ENCODE measurements around the gene ZNF224.

Gene ZNF224

GRCh38 chr19:44142059-44142433 is 47.9 kb downstream of the ZNF224 start:
- Histone ChIP-seq H3K9me3 (ENCODE audit: control insufficient read depth, low read depth, low read length) (no peaks in the 10 kb centered on the region), H3K4me3 (ENCODE audit: low read length) (peak overlapping the region; percentile 86), H3K36me3 (ENCODE audit: control insufficient read depth, low read depth, low read length) (peaks cover 8% of the 10 kb centered on the region), H3K4me1 (ENCODE audit: control insufficient read depth, low read depth, low read length) (no peaks in the 10 kb centered on the region), H3K27ac (ENCODE audit: low read length) (no peak overlapping the region), H3K27me3 (ENCODE audit: control insufficient read depth, insufficient read depth, low read length) (no peaks in the 10 kb centered on the region), H3K9ac (ENCODE audit: low read length) (peak overlapping the region; percentile 53)

GRCh38 chr19:44149776-44150175 is 55.6 kb downstream of the ZNF224 start:
- H3K4me3 ChIP-seq (ENCODE audit: low read length), result no peak overlapping the region
- peaks cover 33% of the 10 kb centered on the region for H3K36me3 ChIP-seq (ENCODE audit: control insufficient read depth, low read depth, low read length)
- no peaks in the 10 kb centered on the region for H3K4me1 ChIP-seq (ENCODE audit: control insufficient read depth, low read depth, low read length)
- H3K9ac ChIP-seq (ENCODE audit: low read length), result no peak overlapping the region
- H3K27ac ChIP-seq (ENCODE audit: low read length), result no peak overlapping the region
- H3K9me3 ChIP-seq (ENCODE audit: control insufficient read depth, low read depth, low read length), result no peaks in the 10 kb centered on the region
- no peaks in the 10 kb centered on the region for H3K27me3 ChIP-seq (ENCODE audit: control insufficient read depth, insufficient read depth, low read length)

GRCh38 chr19:44151491-44151890 is 57.3 kb downstream of the ZNF224 start:
- Histone ChIP-seq H3K9me3 (ENCODE audit: control insufficient read depth, low read depth, low read length) (peaks cover 7% of the 10 kb centered on the region), H3K4me1 (ENCODE audit: control insufficient read depth, low read depth, low read length) (no peaks in the 10 kb centered on the region), H3K27ac (ENCODE audit: low read length) (no peak overlapping the region), H3K9ac (ENCODE audit: low read length) (no peak overlapping the region), H3K4me3 (ENCODE audit: low read length) (no peak overlapping the region), H3K27me3 (ENCODE audit: control insufficient read depth, insufficient read depth, low read length) (no peaks in the 10 kb centered on the region), H3K36me3 (ENCODE audit: control insufficient read depth, low read depth, low read length) (peaks cover 32% of the 10 kb centered on the region)

DNA sequence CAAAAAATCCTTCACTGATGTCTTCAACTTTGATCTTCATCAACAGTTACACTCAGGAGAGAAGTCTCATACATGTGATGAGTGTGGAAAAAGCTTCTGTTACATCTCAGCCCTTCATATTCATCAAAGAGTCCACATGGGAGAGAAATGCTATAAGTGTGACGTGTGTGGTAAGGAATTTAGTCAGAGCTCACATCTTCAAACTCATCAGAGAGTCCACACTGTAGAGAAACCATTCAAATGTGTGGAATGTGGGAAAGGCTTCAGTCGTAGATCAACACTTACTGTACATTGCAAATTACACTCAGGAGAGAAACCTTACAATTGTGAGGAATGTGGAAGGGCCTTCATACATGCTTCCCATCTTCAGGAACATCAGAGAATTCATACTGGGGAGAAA is 62.3 kb downstream of the ZNF224 start:
- Histone ChIP-seq H3K4me1 (ENCODE audit: control insufficient read depth, low read depth, low read length) (no peaks in the 10 kb centered on the region), H3K9ac (ENCODE audit: low read length) (no peak overlapping the region), H3K9me3 (ENCODE audit: control insufficient read depth, low read depth, low read length) (peaks cover 28% of the 10 kb centered on the region), H3K27me3 (ENCODE audit: control insufficient read depth, insufficient read depth, low read length) (no peaks in the 10 kb centered on the region), H3K27ac (ENCODE audit: low read length) (no peak overlapping the region), H3K36me3 (ENCODE audit: control insufficient read depth, low read depth, low read length) (peaks cover 31% of the 10 kb centered on the region), H3K4me3 (ENCODE audit: low read length) (no peak overlapping the region)
